ENCODE measurements around the gene EXOC4. TPM values are rescaled to one million over a fixed set of nuclear protein-coding genes. Genes with fewer than 3 reads are reported as not detected.

Gene EXOC4
- total and polyA plus RNA-seq, 2 donors from 2014 or later: 22.8 to 78.7 TPM

GRCh38 chr7:133672866-133673265 lies 420.0 kb downstream of the EXOC4 start:
- no peak for FAIRE-seq
- Histone ChIP-seq H3K4me1 (ENCODE audit: control insufficient read depth in 2 of 3, insufficient read depth in 2 of 3, low read depth in 1 of 3, low read length in 3 of 3) (no peaks in the 10 kb centered on the region), H3K27me3 (ENCODE audit: control insufficient read depth, insufficient read depth, low read length) (no peaks in the 10 kb centered on the region), H3K27ac (ENCODE audit: low read depth in 2 of 2, low read length in 2 of 2) (no peak overlapping the region), H3K9me3 (ENCODE audit: control insufficient read depth in 2 of 3, insufficient read depth in 1 of 3, low read length in 3 of 3) (no peaks in the 10 kb centered on the region), H3K36me3 (ENCODE audit: control insufficient read depth in 2 of 3, insufficient read depth in 3 of 3, low read length in 3 of 3) (no peaks in the 10 kb centered on the region), H3K4me3 (ENCODE audit: low read length in 3 of 3) (no peak overlapping the region), H3K9ac (ENCODE audit: low read length in 3 of 3) (no peak overlapping the region)
- intact Hi-C loops (cut with DNase I): no loop called here
- no peak for TF ChIP-seq CTCF (IDR thresholded peaks at IDR 0.05; ENCODE audit: borderline replicate concordance, extremely low read depth, insufficient read depth)
- DNase-seq: no peak

GRCh38 chr7:133674079-133674763 lies 421.3 kb downstream of the EXOC4 start:
- DNase-seq: peak in 1 of 5 donors; percentile 24
- Histone ChIP-seq H3K9me3 (ENCODE audit: control insufficient read depth in 2 of 3, insufficient read depth in 1 of 3, low read length in 3 of 3) (no peaks in the 10 kb centered on the region), H3K4me1 (ENCODE audit: control insufficient read depth in 2 of 3, insufficient read depth in 2 of 3, low read depth in 1 of 3, low read length in 3 of 3) (no peaks in the 10 kb centered on the region), H3K36me3 (ENCODE audit: control insufficient read depth in 2 of 3, insufficient read depth in 3 of 3, low read length in 3 of 3) (no peaks in the 10 kb centered on the region), H3K9ac (ENCODE audit: low read length in 3 of 3) (no peak overlapping the region), H3K27ac (ENCODE audit: low read depth in 2 of 2, low read length in 2 of 2) (no peak overlapping the region), H3K4me3 (ENCODE audit: low read length in 3 of 3) (no peak overlapping the region), H3K27me3 (ENCODE audit: control insufficient read depth, insufficient read depth, low read length) (no peaks in the 10 kb centered on the region)
- TF ChIP-seq CTCF (IDR thresholded peaks at IDR 0.05; ENCODE audit: borderline replicate concordance, extremely low read depth, insufficient read depth): no peak
- FAIRE-seq: no peak
- intact Hi-C loops (cut with DNase I): no loop called here

GRCh38 chr7:133675510-133676218 lies 422.8 kb downstream of the EXOC4 start:
- no peak for FAIRE-seq
- no peaks in the 10 kb centered on the region for H3K9me3 ChIP-seq (ENCODE audit: control insufficient read depth in 2 of 3, insufficient read depth in 1 of 3, low read length in 3 of 3)
- DNase-seq: no peak
- TF ChIP-seq CTCF (IDR thresholded peaks at IDR 0.05; ENCODE audit: borderline replicate concordance, extremely low read depth, insufficient read depth): no peak
- no peaks in the 10 kb centered on the region for H3K4me1 ChIP-seq (ENCODE audit: control insufficient read depth in 2 of 3, insufficient read depth in 2 of 3, low read depth in 1 of 3, low read length in 3 of 3)
- intact Hi-C loops (cut with DNase I): no loop called here
- H3K27me3 ChIP-seq (ENCODE audit: control insufficient read depth, insufficient read depth, low read length): no peaks in the 10 kb centered on the region
- no peak overlapping the region for H3K9ac ChIP-seq (ENCODE audit: low read length in 3 of 3)
- no peak overlapping the region for H3K27ac ChIP-seq (ENCODE audit: low read depth in 2 of 2, low read length in 2 of 2)
- H3K36me3 ChIP-seq (ENCODE audit: control insufficient read depth in 2 of 3, insufficient read depth in 3 of 3, low read length in 3 of 3): no peaks in the 10 kb centered on the region
- H3K4me3 ChIP-seq (ENCODE audit: low read length in 3 of 3): no peak overlapping the region

Measured in kidney (tissue), 14 donors.